Measurements from ENCODE around the gene EGFL8. TPM values are rescaled to one million over a fixed set of nuclear protein-coding genes. Genes with fewer than 3 reads are reported as not detected.

Gene EGFL8
- total and polyA plus RNA-seq, 2 of the 8 experiments (the other 6 are each of a cell fraction or from before 2014, with no cell fraction given) = 5.0 to 9.2 TPM

GRCh38 chr6:32179766-32180405 lies 15.5 kb downstream of the EGFL8 start (continued):
- TF ChIP-seq CTCF (IDR thresholded peaks at IDR 0.05; ENCODE audit: control extremely low read depth in 1 of 3, insufficient read depth in 1 of 3, low read depth in 1 of 3, low read length in 3 of 3) (no peak), CEBPB (IDR thresholded peaks at IDR 0.05; ENCODE audit: low read depth, low read length) (no peak), CBX5 (IDR thresholded peaks at IDR 0.05; ENCODE audit: low read depth, low read length) (no peak), CHD2 (IDR thresholded peaks at IDR 0.05; ENCODE audit: low read length) (no peak)

Measured in H1 (cell line).